Stimulated activated CD8-positive, alpha-beta memory T cell treated with anti-CD3 and anti-CD28 coated beads, Interleukin-4, amount 100 ng/mL, for 1 hour (primary cell): ENCODE results near the gene IRAG1.
A peak's percentile ranks its signal among the peaks of the same experiment; 100 is the strongest.

ENCODE experiments used
- DNase-seq, 2 donors: peaks; one replicate each; pipeline ENCODE4 v3.0.0-alpha.2; 2020; ENCODE audit warnings: low read depth in 2 of 2, low spot score in 1 of 2

The IRAG1 gene

GRCh38 chr11:10669258-10670033, 24.1 kb downstream of the IRAG1 start:
- no peak for DNase-seq

GRCh38 chr11:10667521-10667885, 26.1 kb downstream of the IRAG1 start:
- DNase-seq, result no peak

GRCh38 chr11:10666556-10667520, 26.7 kb downstream of the IRAG1 start:
- DNase-seq, result no peak

GRCh38 chr11:10664496-10664895, 29.1 kb downstream of the IRAG1 start:
- no peak for DNase-seq

- no peak for DNase-seq
Observed at GRCh38 chr11:10663990-10664389, 29.6 kb downstream of the IRAG1 start.

GRCh38 chr11:10663365-10663764, 30.2 kb downstream of the IRAG1 start:
- DNase-seq, result no peak

- DNase-seq, result no peak
Observed at GRCh38 chr11:10660323-10660722, 33.2 kb downstream of the IRAG1 start.

- DNase-seq, result no peak
Observed at GRCh38 chr11:10659339-10660216, 34.0 kb downstream of the IRAG1 start.

GRCh38 chr11:10658621-10659338, 34.8 kb downstream of the IRAG1 start:
- no peak for DNase-seq

- DNase-seq, result no peak
Observed at GRCh38 chr11:10657308-10658271, 36.0 kb downstream of the IRAG1 start.

- no peak for DNase-seq
Observed at GRCh38 chr11:10655943-10656576, 37.5 kb downstream of the IRAG1 start.

DNA sequence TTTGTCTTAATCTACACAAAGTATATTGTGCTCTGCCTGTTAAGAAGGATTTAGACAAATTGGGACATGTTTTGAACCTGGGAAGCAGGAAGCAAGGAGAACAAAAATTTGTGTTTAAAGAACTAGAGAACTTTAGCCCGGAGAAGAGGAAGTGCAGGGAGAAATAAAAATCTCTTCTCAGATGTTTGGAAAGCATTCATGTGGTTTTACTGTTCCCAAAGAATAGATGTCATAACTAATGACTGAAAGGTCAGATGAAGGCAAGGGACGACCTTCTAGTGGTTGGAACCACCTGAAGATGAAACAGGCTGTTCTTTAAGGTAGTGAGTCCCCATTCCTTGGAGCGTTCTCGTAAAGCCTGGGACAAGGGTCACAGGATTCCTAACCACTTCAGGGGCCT, 38.3 kb downstream of the IRAG1 start:
- no peak for DNase-seq

DNA sequence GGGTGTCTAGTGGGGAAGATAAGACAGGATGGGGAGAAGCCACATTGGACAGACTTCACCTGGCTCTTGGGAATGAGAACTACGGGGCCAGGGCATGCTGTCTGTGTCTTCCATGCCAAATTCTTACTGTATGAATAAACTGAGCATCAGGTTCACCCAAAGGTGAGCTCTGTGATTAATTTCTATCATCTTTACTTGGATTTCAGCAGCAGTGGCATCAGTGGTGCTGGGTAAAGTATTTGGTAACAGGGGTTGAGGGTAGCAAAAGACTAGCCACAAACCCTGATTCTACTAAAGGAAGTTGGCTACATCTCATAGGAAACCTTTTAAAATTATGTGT, 38.8 kb downstream of the IRAG1 start:
- no peak for DNase-seq

DNA sequence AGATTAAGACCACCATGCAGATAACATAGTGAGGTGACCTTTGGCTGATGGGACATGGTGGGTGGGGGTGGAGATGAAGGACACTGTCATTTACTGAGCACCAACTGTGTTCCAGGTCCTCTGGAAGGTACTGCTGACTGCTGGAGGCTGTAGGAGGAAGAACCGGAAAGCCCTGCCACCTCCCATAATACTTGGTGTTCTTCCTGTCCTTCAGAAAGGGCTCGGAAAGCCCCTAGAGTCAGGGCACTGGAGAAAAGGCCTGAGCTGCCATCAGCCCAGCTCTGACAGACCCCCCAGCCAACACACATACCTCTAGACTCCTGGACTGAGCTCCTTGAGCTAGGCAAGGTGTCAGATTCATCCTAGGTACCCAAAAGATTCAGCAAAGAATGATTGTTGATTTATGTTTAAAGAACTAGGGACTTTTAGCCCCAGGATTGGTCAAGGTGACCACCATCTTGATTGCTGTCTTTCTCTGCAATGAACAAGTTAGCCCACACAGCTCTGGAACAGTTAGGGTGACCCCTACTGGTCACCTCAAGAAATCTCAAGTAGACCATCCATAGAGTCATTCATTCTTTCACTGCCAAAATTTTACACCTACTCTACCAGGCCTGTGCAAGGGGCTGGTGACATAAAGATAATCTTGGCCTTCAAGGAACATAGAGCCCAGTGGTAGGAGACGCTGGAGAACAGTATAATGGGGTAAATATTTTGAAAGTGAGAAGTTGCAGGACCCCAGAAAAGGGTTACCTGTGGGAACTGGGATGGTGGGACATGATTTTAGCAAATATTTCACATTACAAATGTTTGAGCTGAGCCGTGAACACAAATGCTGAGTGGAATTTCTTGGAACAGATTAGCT, 39.4 kb downstream of the IRAG1 start:
- peak in 1 of 2 donors; percentile 11 for DNase-seq

- no peak for DNase-seq
Observed at GRCh38 chr11:10653261-10653660, 40.3 kb downstream of the IRAG1 start.

GRCh38 chr11:10651656-10652361, 41.7 kb downstream of the IRAG1 start:
- no peak for DNase-seq

DNA sequence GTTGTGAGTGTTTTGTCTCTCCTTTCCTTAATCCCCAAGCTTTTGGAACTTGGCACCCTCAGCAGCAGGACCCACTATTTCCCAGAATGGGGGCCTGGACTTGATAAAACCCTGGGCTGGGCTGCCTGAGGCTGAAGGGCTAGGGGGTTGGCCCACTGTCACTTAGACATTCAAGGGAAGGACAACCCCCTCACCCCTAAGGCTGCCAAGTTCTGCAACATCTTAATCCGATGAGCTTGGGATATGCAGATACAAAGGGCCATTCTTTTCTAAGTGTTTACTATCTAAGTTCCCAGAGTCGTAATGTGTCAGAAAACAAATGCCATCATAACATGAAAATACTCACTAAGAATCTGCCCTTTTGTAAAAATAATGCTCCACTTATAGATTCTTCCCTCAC, 42.9 kb downstream of the IRAG1 start:
- DNase-seq, result no peak

GRCh38 chr11:10650166-10650565, 43.4 kb downstream of the IRAG1 start:
- no peak for DNase-seq
